Measurements from ENCODE around the gene TEX10.

Gene TEX10

DNA sequence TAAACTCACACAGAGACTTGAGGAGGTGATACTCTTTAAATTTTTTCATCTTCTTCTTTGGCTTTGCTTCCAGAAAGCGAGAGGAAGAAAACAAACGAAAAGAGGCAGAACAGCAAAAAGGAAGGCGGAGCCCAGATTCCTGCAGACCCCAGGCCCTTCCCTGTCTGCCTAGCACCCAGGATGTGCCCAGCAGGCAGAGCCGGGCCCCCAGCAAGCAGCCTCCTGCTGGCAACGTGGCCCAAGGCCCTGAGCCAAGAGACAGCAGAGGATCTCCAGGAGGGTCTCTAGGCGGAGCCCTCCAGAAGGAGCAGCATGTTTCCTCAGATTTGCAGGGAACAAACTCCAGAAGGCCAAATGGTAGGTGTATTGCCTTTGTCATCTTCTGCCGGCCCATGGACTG, 68.5 kb downstream of the TEX10 start:
- DNase-seq (ENCODE audit: low read depth) = no peak

DNA sequence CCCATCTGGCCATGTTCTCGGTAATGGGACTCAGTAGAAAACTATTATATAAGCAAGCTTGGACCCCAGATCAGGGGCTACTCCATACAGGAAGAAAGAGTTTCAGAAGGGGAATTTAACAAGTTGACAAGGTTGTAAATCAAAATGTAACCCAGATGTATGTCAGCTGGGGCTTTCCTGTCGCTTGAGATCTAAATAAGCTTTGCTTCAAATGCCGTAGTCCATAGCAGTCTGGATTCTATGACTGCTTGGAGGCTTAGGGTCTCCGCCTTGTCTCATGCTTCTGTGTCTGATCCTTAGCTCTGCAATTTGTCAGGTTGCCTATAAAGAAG, 70.4 kb downstream of the TEX10 start:
- DNase-seq (ENCODE audit: low read depth) = no peak

DNA sequence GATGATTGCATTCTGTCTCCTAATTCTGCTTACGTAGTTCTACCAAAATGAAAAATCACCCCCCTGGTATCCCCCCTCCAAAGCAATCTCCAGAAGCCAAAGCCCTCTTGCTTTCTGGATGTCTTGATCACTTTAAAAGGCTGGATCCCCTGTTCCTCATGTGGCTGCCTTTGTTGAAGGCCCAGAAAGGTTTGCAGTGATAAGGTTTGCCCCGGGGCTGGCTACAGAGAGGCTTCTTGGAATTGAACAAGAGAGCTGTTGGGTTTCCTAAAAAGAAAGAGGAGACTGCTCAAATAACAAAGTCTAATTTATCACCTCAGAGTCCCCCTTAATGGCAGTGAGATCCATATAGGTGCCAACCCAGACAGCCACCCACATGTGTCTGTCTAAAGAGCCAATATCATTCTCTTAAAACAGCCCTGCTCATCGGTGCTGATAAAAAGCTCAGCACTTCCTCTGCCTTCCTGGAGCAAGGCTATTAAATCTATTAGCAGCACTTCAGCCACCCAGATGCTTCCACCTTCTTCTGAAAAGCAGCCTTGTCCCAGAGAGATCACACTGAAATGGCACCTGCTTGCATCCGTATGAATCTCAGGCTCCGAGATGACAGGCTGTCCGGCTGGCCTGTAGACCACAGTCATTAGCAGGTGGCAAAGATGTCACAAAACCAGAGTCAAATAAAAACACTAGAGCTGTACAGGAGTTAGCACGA, 70.9 kb downstream of the TEX10 start:
- no peak for DNase-seq (ENCODE audit: low read depth)

DNA sequence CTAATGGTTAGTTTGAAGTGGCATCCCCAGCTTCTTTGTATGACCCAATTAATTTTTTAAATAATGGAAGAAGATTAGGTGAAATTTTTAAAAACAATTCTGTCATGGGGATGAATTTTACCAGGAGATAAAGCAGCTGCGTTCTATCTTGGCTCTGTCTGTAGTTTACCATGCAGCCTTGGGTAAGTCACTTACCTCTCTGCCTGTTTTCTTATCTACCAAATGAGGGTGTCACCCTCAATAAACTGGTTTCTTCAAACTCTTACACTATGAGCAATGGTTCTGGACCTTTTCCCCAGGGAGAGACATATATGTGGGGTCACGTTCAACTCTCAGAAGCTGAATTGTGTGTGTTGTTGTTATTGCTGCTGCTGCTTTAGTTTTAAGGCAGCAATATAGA, 71.7 kb downstream of the TEX10 start:
- DNase-seq (ENCODE audit: low read depth) = no peak

DNA sequence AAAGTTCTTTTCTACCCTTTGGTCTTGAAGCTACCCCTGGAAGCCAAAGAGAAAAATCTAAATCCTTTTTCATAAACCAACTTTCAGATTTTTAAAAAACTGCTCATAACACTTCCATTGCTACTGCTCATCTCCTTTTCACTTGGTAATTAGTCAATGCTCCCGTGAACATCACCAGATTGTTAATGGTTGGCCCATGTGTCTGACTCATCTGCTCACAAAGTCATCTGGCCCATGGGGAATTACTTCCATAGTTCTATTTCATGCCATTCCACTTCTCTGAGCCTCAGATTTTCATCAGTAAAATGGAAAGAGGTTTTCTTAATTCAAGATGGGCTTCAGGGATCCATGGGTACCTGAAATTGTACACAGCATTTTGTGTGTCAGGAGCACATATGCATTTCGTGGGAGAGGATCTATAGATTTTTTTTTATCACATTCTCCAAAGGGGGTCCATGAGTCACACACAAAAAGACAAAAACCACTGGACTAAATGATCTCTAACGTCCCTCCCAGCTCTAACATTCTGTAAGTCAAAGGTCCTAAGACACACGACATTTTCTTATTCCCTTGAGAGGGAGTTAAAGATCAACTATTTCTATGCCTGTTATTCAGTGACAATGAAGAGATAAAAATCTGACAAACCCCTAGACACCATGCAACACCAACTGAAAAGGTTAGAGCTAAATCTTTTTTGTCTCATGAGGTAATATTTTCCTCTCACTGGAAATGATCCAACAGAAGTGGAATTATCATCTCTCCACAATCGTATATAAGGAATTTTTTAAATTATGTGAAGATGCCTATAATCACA, 75.4 kb downstream of the TEX10 start:
- no peak for DNase-seq (ENCODE audit: low read depth)

DNA sequence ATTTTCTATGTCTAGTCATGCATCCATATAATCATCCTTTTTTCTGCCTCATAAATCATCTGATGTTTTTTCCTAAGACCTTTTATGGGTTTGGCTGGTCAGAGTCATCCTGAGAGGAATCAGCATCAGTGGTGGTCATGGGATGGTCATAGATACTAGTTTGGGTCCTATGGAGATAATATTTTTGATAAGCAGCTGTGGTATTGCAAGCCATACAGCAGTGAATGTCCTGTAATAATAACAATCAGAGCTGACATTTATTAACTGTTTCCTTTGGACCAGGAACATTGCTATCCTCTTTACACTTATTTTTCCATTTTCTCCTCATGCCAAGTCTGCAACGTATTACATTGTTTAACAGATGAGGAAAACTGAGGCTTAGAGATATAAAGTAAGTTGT, 83.1 kb downstream of the TEX10 start:
- no peak for DNase-seq (ENCODE audit: low read depth)

DNA sequence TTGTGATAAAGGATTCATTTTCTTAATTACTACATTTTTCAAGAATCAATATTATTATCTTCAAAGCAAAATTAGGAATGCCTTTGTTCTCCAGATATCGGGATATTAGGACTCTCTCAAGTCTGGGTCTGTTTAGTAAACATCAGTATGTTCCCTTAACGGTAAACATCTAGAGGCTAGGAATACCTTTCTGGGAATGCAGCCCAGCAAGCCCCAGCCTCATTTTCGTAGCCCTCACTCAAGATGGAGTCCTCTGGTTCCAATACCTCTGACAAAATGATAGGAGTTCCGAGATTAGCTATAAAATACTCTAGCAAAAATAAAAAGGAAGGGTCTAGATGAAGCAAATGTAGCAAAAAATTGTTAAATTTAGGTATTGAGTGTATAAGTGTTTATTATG, 84.5 kb downstream of the TEX10 start:
- no peak for DNase-seq (ENCODE audit: low read depth)

DNA sequence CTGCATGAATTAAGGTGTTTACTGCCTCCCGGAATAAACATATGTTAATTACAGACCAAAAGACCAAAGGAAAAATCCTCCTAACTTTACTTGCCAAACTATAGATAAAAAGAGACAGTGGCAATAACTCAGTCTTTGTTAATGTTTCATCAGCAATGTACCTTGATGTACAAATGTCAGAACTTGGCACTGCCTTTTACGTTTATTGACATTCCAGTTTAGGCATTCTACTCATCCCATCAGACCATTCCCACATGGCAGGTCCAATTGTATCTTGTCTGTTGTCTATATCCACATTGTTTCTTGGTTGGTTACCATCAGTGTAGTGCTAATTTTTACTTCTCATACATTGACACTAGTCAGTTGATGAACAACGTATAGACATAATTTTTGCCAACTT, 85.5 kb downstream of the TEX10 start:
- no peak for DNase-seq (ENCODE audit: low read depth)

Data from activated T-cell treated with anti-CD3 and anti-CD28 coated beads for 1 hour (primary cell).